GM11168 (cell line): Measurements from ENCODE around the gene RPS6KC1.
"Not testable (repeated sequence)": the region's sequence is repeated elsewhere in the genome, so short reads cannot be mapped to it uniquely, and the experiment has no call there.

Experiments
- in situ Hi-C: fragments of 300-500 bp; cut with MboI; formaldehyde crosslinking; loops from one replicate; pipeline ENCODE4 v1.12.0; 2022; ENCODE audit warnings: low sequenced_read_pairs; ENCODE audit not compliant: unreplicated experiment

RPS6KC1 gene

GRCh38 chr1:213103377-213104306 is 52.6 kb downstream of the RPS6KC1 start:
- in situ Hi-C loops, result no loop called here

- in situ Hi-C loops, result no loop called here
These were observed 53.6 kb downstream of the RPS6KC1 start for GRCh38 chr1:213104604-213105003.

GRCh38 chr1:213106298-213106697 is 55.3 kb downstream of the RPS6KC1 start:
- in situ Hi-C loops, result no loop called here

DNA sequence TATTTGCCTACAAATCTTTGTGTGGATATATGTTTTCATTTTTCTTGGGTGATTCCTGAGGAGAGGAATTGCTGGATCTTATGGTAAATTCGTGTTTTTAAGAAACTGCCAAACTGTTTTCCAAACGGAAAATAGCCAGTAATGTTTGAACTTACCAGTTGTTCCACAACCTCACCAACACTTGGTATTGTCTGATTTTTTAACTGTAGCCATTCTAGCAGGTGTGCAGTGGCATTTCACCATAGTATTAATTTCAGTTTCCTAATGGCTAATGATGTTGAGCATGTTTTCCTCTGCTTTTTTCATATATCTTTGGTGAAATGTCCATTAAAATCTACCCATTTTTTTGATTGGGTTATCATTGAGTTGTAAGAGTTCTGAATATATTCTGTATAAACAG is 56.6 kb downstream of the RPS6KC1 start:
- in situ Hi-C loops, result no loop called here

DNA sequence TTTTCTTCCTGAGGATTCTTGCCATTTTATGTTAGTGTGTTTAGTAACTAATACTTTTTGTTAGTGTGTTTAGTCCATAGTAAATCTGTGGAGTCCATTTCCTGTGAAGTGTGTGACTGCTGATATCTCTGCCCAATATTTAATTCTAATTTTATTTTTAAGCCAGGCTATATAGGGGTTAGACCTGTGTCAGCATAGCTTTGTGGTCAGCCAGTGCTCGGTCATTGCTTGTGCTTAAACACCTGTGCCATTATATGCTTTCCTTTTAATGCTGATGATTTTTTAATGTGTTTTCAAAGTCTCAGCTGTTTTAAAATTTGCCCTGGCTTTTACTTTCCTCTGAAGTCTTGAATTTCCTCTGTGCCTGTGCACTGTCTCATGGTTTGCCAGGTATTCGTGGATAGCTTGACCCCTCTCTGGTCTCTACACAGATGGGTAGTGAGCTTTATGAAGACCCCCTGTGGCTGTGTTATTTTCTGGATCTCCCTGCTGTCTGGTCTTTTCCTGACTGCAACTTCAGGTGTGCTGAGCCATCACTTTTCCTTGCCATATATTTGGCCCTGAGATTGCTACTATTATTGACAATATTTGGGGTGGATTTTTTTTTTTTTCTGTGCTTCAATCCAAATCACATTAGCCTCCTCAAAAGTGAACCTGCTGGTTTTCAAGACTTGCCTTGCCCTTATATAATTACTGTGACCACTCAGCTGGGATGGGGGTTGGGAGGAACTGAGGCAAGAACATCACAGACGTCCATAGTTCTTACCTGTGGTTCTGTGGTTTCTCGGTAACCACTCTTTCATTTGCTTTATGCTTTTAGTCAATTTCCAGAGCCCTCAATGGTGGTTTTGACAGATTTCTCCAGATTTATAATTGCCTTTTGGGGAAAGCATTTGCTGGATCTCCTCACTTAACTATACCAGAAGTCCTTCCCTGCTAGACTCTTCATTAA is 59.6 kb downstream of the RPS6KC1 start:
- in situ Hi-C loops, result no loop called here

DNA sequence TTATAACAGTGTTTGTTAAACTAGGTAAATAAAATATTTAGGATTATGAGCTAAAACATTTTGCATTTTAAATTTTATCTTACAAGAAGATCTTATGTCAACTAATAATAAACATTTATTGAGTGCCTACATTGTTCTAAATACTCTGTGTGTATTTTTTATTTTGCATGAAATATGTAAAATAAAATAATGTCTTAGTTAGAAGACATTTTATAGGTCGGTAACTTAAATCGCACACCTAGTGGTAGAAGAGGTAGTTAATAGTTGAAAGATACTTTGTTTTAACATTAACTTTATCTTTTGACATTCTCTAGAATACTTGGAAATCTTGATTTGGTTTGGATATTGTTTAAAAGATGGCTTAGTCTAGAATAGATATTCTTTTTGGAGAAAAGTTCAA is 60.5 kb downstream of the RPS6KC1 start:
- in situ Hi-C loops, result no loop called here

DNA sequence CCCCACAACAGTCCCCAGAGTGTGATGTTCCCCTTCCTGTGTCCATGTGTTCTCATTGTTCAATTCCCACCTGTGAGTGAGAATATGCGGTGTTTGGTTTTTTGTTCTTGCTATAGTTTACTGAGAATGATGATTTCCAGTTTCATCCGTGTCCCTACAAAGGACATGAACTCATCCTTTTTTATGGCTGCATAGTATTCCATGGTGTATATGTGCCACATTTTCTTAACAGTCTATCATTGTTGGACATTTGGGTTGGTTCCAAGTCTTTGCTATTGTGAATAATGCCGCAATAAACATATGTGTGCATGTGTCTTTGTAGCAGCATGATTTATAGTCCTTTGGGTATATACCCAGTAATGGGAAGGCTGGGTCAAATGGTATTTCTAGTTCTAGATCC is 61.7 kb downstream of the RPS6KC1 start:
- in situ Hi-C loops, result not testable (repeated sequence)

GRCh38 chr1:213117699-213118180 is 66.7 kb downstream of the RPS6KC1 start:
- in situ Hi-C loops, result not testable (repeated sequence)

GRCh38 chr1:213119794-213120193 is 68.8 kb downstream of the RPS6KC1 start:
- in situ Hi-C loops, result no loop called here

DNA sequence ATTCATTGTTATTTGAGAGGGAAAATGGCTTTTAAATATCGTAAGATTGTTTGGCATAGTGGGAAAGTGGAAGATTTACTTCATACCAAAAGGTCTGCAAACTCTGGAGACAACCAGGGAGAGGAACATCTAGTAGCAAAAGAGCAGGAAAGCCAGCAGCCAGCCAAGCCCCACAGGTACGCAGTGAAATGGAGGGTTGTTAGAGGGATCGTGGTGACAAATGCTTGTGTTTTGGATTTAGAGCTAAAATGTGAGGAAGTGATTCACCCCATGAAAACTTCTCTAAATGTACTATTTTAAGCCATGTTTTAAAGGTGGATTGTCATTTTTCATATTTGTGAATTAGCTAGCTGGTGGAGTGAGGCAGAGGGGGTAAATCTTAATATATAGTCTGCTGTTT is 69.3 kb downstream of the RPS6KC1 start:
- in situ Hi-C loops, result no loop called here

DNA sequence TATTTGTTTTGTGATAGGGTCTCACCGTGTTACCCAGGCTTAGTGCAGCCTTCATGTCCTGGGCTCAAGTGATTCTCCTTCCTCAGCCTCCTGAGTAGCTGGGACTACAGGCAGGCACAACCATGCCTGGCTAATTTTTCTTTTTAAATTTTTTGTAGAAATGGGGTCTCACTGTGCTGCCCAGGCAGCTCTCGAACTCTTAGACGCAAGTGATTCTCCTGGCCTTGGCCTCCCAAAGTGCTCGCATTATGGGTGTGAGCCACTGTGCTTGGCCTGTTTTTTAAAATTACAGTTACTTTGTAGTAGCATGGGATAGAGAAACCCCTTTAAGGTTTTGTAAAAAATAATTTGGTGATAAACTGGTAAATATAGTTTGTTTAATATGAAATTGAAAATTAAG is 69.9 kb downstream of the RPS6KC1 start:
- in situ Hi-C loops, result no loop called here

- in situ Hi-C loops, result no loop called here
These were observed 71.5 kb downstream of the RPS6KC1 start for GRCh38 chr1:213122514-213122929.

GRCh38 chr1:213123087-213123486 is 72.0 kb downstream of the RPS6KC1 start:
- in situ Hi-C loops, result no loop called here

DNA sequence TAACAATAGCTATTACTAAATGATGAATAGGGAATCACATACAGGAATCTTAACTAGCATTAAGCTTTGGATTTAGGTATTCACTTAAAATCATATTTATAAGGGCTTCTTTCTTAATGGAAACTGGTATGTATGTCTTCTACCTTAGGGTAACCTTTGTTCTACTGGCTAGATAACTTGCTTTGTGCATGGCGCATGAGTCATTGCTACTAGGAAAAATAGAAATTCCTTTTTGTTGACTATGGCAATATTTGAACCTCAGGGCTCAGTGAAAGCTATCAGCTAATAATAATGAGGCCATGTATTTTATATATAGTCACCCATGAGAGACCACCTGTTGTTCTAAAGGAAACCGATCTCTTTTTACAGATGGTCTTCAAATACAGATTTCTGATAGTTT is 72.5 kb downstream of the RPS6KC1 start:
- in situ Hi-C loops, result no loop called here

DNA sequence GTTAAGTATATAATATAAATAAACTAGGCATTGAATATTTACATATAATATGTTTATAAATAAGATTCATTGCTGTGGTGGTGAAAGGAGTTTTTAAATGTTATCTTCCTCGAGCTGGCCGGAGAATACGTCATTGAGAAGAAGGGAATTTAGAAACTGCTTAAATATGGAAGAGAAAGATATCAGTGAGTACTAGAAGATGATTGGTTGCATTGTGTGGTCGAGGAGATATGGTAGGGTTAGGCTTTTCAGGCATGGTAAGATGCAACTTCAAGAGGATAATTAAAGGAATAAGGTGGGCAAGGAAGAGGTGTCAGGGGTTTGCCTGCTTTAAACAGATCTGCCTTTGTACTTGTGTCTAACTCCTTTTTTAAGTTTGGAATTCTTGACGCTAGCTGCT is 73.5 kb downstream of the RPS6KC1 start:
- in situ Hi-C loops, result no loop called here

- in situ Hi-C loops, result no loop called here
These were observed 74.6 kb downstream of the RPS6KC1 start for GRCh38 chr1:213125643-213126042.

DNA sequence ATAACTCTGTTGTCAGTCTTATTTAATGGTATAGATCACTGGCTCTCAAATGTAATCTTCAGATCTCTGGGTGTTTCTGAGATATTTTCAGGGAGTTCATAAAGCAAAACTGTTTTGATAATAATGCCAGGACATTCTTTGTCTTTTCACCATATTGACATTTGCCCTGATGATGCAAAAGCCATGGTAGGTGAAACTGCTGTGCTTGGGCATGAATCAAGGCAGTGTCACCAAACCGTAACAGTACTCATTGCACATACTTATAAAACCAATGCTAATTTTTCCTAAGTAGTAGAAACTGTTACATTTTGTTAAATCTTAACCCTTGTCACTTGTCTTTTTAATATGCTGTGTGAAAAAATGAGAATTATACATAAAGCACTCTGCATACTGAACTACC is 76.0 kb downstream of the RPS6KC1 start:
- in situ Hi-C loops, result no loop called here

- in situ Hi-C loops, result no loop called here
These were observed 81.0 kb downstream of the RPS6KC1 start for GRCh38 chr1:213131851-213132655.

- in situ Hi-C loops, result no loop called here
These were observed 84.5 kb downstream of the RPS6KC1 start for GRCh38 chr1:213135572-213135971.
